ENCODE data around the gene EYA4.

GRCh38 chr6:133341607-133342158 lies 100.5 kb downstream of the EYA4 start:
- TF ChIP-seq EZH2 (IDR thresholded peaks at IDR 0.05; ENCODE audit: insufficient read depth, low read length) (no peak), CTCF (IDR thresholded peaks at IDR 0.05; ENCODE audit: insufficient read depth, low read depth, low read length) (no peak)
